A549 (cell line): ENCODE measurements around the gene RPLP2. TPM values are rescaled to one million over a fixed set of nuclear protein-coding genes. Genes with fewer than 3 reads are reported as not detected.

Experiments
- ATAC-seq, 2 experiments: fragments of 200-7000 bp in 1 of 2; fragments of >200 bp in 1 of 2; cut with Nextera tagmentation in 1 of 2; cut with Tn5 transposase in 1 of 2; 3 replicates each; pipeline versions ENCODE4 v1.8.0 to v1.9.1; 2018 to 2020; ENCODE audit warnings: mild to moderate bottlenecking in 1 of 2, moderate library complexity in 1 of 2
- CTCF ChIA-PET: fragments of 300-600 bp; sonication (Branson Sonifier 250); formaldehyde crosslinking; extraction: SDS; loops from one replicate; lab custom pipeline; 2021; ENCODE audit warnings: antibody characterized with exemption, inconsistent platforms; lab: Yijun Ruan, JAX
- POLR2A ChIA-PET: fragments of 350-600 bp; formaldehyde crosslinking; extraction: SDS; loops from one replicate; lab custom pipeline; 2021; ENCODE audit warnings: antibody characterized with exemption, inconsistent platforms; lab: Yijun Ruan, JAX
- DNase-seq, 2 experiments: peaks; one replicate each; pipeline versions ENCODE4 v3.0.0 to v3.0.0-alpha.2; 2011 to 2016; ENCODE audit warnings: low read depth in 1 of 2, low spot score in 1 of 2
- FAIRE-seq: peaks from 2 replicates; lab custom pipeline; 2011; peaks lifted over from hg19 to GRCh38; lab: Jason Lieb, UNC
- H3K27ac ChIP-seq, 2 experiments: fragments of >200 bp; sonication (Bioruptor Twin); formaldehyde crosslinking; 3 replicates each; pipeline ENCODE4 v1.5.1; 2016 to 2017
- H3K4me1 ChIP-seq: fragments of >200 bp; sonication (Bioruptor Twin); formaldehyde crosslinking; 3 replicates; pipeline ENCODE4 v1.6.1; 2016
- H3K4me2 ChIP-seq: fragments of >200 bp; sonication (Bioruptor Twin); formaldehyde crosslinking; 3 replicates; pipeline ENCODE4 v1.6.1; 2016
- H3K4me3 ChIP-seq: fragments of >200 bp; sonication (Bioruptor Twin); formaldehyde crosslinking; 3 replicates; pipeline ENCODE4 v1.5.1; 2016
- H3K9me3 ChIP-seq: fragments of >200 bp; sonication (Bioruptor Twin); formaldehyde crosslinking; 3 replicates; pipeline ENCODE4 v1.6.1; 2016
- BCL3 ChIP-seq: fragments of >200 bp; sonication (Bioruptor Twin); formaldehyde crosslinking; IDR thresholded peaks from 3 replicates; pipeline ENCODE4 v1.6.1; 2016
- BHLHE40 ChIP-seq: IDR thresholded peaks from 2 replicates; pipeline ENCODE4 v1.6.1; 2012; ENCODE audit warnings: low read depth, low read length, inconsistent platforms
- CBX8 ChIP-seq: fragments of 200-600 bp; sonication (generic); IDR thresholded peaks from 2 replicates; pipeline ENCODE4 v1.6.1; 2016
- CEBPB ChIP-seq, 2 experiments: fragments of >200 bp in 1 of 2; sonication (Bioruptor Twin) in 1 of 2; formaldehyde crosslinking in 1 of 2; IDR thresholded peaks; 2 replicates each; pipeline ENCODE4 v1.6.1; 2012 to 2016
- EHF ChIP-seq: fragments of 250-450 bp; sonication (Bioruptor Pico); IDR thresholded peaks from 2 replicates; pipeline ENCODE4 v1.5.0; 2020; ENCODE audit warnings: mild to moderate bottlenecking
- EP300 ChIP-seq, 2 experiments: fragments of >200 bp; sonication (Bioruptor Twin); formaldehyde crosslinking; IDR thresholded peaks; 2 replicates in 1 of 2; 3 replicates in 1 of 2; pipeline ENCODE4 v1.6.1; 2016 to 2017
- ESRRA ChIP-seq: fragments of 150-350 bp; IDR thresholded peaks from 2 replicates; pipeline ENCODE4 v1.6.1; 2014; ENCODE audit warnings: mild to moderate bottlenecking, low read length, borderline replicate concordance
- FOSB ChIP-seq: fragments of 250-450 bp; sonication (Bioruptor Pico); IDR thresholded peaks from 2 replicates; pipeline ENCODE4 v1.5.0; 2020; ENCODE audit warnings: mild to moderate bottlenecking, moderate library complexity
- FOXS1 ChIP-seq: fragments of 250-450 bp; sonication (Bioruptor Pico); IDR thresholded peaks from 2 replicates; pipeline ENCODE4 v1.5.0; 2020; ENCODE audit warnings: mild to moderate bottlenecking, moderate library complexity
- HDAC2 ChIP-seq: fragments of 200-600 bp; sonication (generic); IDR thresholded peaks from 2 replicates; pipeline ENCODE4 v1.6.1; 2016
- HEYL ChIP-seq: fragments of 250-450 bp; sonication (Bioruptor Pico); IDR thresholded peaks from 2 replicates; pipeline ENCODE4 v1.8.0; 2021; ENCODE audit warnings: mild to moderate bottlenecking, moderate library complexity
- HOXA7 ChIP-seq: fragments of 250-450 bp; sonication (Bioruptor Pico); IDR thresholded peaks from 2 replicates; pipeline ENCODE4 v1.5.0; 2020; ENCODE audit warnings: mild to moderate bottlenecking, moderate library complexity
- JUN ChIP-seq, 2 experiments: fragments of >200 bp; sonication (Bioruptor Twin); formaldehyde crosslinking; IDR thresholded peaks; 2 replicates in 1 of 2; 3 replicates in 1 of 2; pipeline ENCODE4 v1.6.1; 2016 to 2017
- JUNB ChIP-seq: fragments of >200 bp; sonication (Bioruptor Twin); formaldehyde crosslinking; IDR thresholded peaks from 2 replicates; pipeline ENCODE4 v1.6.1; 2016
- KDM1A ChIP-seq: fragments of 200-600 bp; sonication (generic); IDR thresholded peaks from 2 replicates; pipeline ENCODE4 v1.6.1; 2016; ENCODE audit warnings: low read depth, mild to moderate bottlenecking
- MAX ChIP-seq: IDR thresholded peaks from 2 replicates; pipeline ENCODE4 v1.6.1; 2012
- MYC ChIP-seq: IDR thresholded peaks from 2 replicates; pipeline ENCODE4 v1.6.1; 2012; ENCODE audit warnings: mild to moderate bottlenecking, inconsistent platforms, low read length, improper control_type of control experiment, borderline replicate concordance
- NFE2L2 ChIP-seq: fragments of 150-350 bp; conservative IDR thresholded peaks from 2 replicates; pipeline ENCODE4 v1.6.1; 2014; ENCODE audit warnings: low read length
- NPAS2 ChIP-seq: fragments of 250-450 bp; sonication (Bioruptor Pico); IDR thresholded peaks from 2 replicates; pipeline ENCODE4 v1.8.0; 2022; ENCODE audit warnings: mild to moderate bottlenecking, moderate library complexity, borderline replicate concordance
- PBX3 ChIP-seq: IDR thresholded peaks from 2 replicates; pipeline ENCODE4 v1.6.1; 2012
- PHF8 ChIP-seq: fragments of 200-600 bp; sonication (generic); IDR thresholded peaks from 2 replicates; pipeline ENCODE4 v1.6.1; 2016; ENCODE audit warnings: low read depth, mild to moderate bottlenecking, antibody characterized with exemption, moderate library complexity, borderline replicate concordance
- POLR2A ChIP-seq: IDR thresholded peaks from 2 replicates; pipeline ENCODE4 v1.6.1; 2012; ENCODE audit warnings: mild to moderate bottlenecking, low read length
- POLR2AphosphoS2 ChIP-seq: conservative IDR thresholded peaks from 2 replicates; pipeline ENCODE4 v1.6.1; 2012; ENCODE audit warnings: low read length, improper control_type of control experiment, inconsistent platforms
- RARB ChIP-seq: fragments of 250-450 bp; sonication (Bioruptor Pico); IDR thresholded peaks from 2 replicates; pipeline ENCODE4 v1.8.0; 2021; ENCODE audit warnings: mild to moderate bottlenecking, moderate library complexity
- TFCP2L1 ChIP-seq: fragments of 250-450 bp; sonication (Bioruptor Pico); IDR thresholded peaks from 2 replicates; pipeline ENCODE4 v1.5.0; 2021; ENCODE audit warnings: mild to moderate bottlenecking
- ZC3H11A ChIP-seq: fragments of 450-650 bp; IDR thresholded peaks from 2 replicates; pipeline ENCODE4 v1.6.1; 2014; ENCODE audit warnings: antibody characterized with exemption, mild to moderate bottlenecking
- WGBS: methylation state at CpG from one replicate; pipeline ENCODE4 v1.1.6; 2017; ENCODE audit errors: missing lambda C conversion rate; 5-methylcytosine and 5-hydroxymethylcytosine counted together
- polyA plus RNA-seq, 4 experiments: library from polyadenylated mRNA; depleted of rRNA in 3 of 4; stranded (reverse); fragments of >200 nt; fragmentation: RNase III in 1 of 4; extraction: RNeasy Plus Mini Kit Qiagen cat#74134 plus additional on column Dnase treatment in 1 of 4; gene quantifications; 2 replicates in 3 of 4; 3 replicates in 1 of 4; pipeline ENCODE4 v1.2.3, GENCODE V29; 2011 to 2017

Gene RPLP2
- polyA plus RNA-seq, 2 of the 4 experiments (the other 2 are of a cell fraction) = 1,493 to 2,508 TPM

- ChIA-PET CTCF (interaction anchor here (0.8 to 5.7 kb wide), 7 partner anchors 10 to 74 kb away, joined by 3 to 44 read pairs (median 3); partner anchors contain the start of gene CEND1), POLR2A (interaction anchor here (0.7 to 1.5 kb wide), 7 partner anchors 8 to 201 kb away, joined by 3 to 5 read pairs (median 3); partner anchors contain the start of genes PHRF1 and TALDO1)
- Histone ChIP-seq H3K4me2 (peak overlapping the region; percentile 100), H3K9me3 (no peaks in the 10 kb centered on the region), H3K4me3 (peak overlapping the region; percentile 84), H3K27ac (peak overlapping the region; percentile 91 to 95), H3K4me1 (peaks cover 43% of the 10 kb centered on the region)
- no peak for TF ChIP-seq RARB (CRISPR knock-in tag)
- peak; percentile 60; the same call in 1 of the 2 replicates for TF ChIP-seq TFCP2L1 (CRISPR knock-in tag)
- TF ChIP-seq PBX3 = peak; percentile 63
- peak in 1 of 2 experiments; percentile 47 for DNase-seq
- ATAC-seq = peak; percentile 38 to 49
- FAIRE-seq = no peak
- 0% methylated on average over 8 of the region's 65 CpGs for WGBS
Measured at GRCh38 chr11:776561-777287, 33.0 kb upstream of the RPLP2 start.

GRCh38 chr11:777288-778255 lies 32.2 kb upstream of the RPLP2 start, which contains the start of gene GATD1:
Gene GATD1 (minus strand): TSS chr11:777487. CDS start chr11:777462, 25 bp downstream.
- no peak for FAIRE-seq
- CTCF ChIA-PET = interaction anchor here (0.8 to 5.7 kb wide), 8 partner anchors 9 to 75 kb away, joined by 3 to 44 read pairs (median 4); partner anchors contain the start of gene CEND1

More at GRCh38 chr11:777288-778255, 32.2 kb upstream of the RPLP2 start, which contains the start of gene GATD1:
- 9% methylated on average over 14 of the region's 110 CpGs for WGBS
- H3K4me3 ChIP-seq = peak within 1 kb of the TSS; percentile 84
- peak; percentile 87 to 96 for DNase-seq
- H3K4me2 ChIP-seq = peak within 1 kb of the TSS; percentile 100
- ATAC-seq = peak; percentile 75 to 77
- H3K4me1 ChIP-seq = peaks cover 43% of the 10 kb centered on the region
- H3K27ac ChIP-seq = peak within 1 kb of the TSS; percentile 91 to 95
- POLR2A ChIA-PET = interaction anchor here (0.6 to 1.5 kb wide), 7 partner anchors 8 to 42 kb away, joined by 3 to 5 read pairs (median 4); partner anchors contain the start of genes CEND1 and TALDO1
- no peaks in the 10 kb centered on the region for H3K9me3 ChIP-seq
- TF ChIP-seq PBX3 (no peak), MYC (no peak), NPAS2 (CRISPR knock-in tag) (peak; percentile 60; the same call in 1 of the 2 replicates), KDM1A (no peak), ZC3H11A (no peak), RARB (CRISPR knock-in tag) (no peak), HDAC2 (no peak), PHF8 (peak; percentile 73; the same call in 1 of the 2 replicates), HOXA7 (CRISPR knock-in tag) (no peak), POLR2AphosphoS2 (no peak), EHF (CRISPR knock-in tag) (no peak), JUNB (no peak), CBX8 (no peak), CEBPB (IDR thresholded peaks at IDR 0.05) (no peak), NFE2L2 (no peak), FOXS1 (CRISPR knock-in tag) (no peak), FOSB (no peak), MAX (peak; percentile 47; the same call in 1 of the 2 replicates), POLR2A (peak; percentile 95), JUN (IDR thresholded peaks at IDR 0.05) (peak; percentile 69 to 93; a peak in 4 of 5 replicates), ESRRA (no peak), BCL3 (peak; percentile 92; the same call in 2 of the 3 replicates), BHLHE40 (peak; percentile 65; the same call in 1 of the 2 replicates), EP300 (IDR thresholded peaks at IDR 0.05) (no peak), HEYL (CRISPR knock-in tag) (no peak)
- TF ChIP-seq, all 56 proteins: peak for 7
